Stimulated activated CD8-positive, alpha-beta memory T cell treated with anti-CD3 and anti-CD28 coated beads, Interleukin-2, amount 100 ng/mL, for 48 hours (primary cell): ENCODE measurements around the gene PROSER2.

Experiments
- DNase-seq, 2 donors: peaks; one replicate each; pipeline ENCODE4 v3.0.0-alpha.2; 2020; ENCODE audit warnings: low read depth in 2 of 2

PROSER2 gene

GRCh38 chr10:11804336-11804735, 18.8 kb upstream of the PROSER2 start:
- no peak for DNase-seq

DNA sequence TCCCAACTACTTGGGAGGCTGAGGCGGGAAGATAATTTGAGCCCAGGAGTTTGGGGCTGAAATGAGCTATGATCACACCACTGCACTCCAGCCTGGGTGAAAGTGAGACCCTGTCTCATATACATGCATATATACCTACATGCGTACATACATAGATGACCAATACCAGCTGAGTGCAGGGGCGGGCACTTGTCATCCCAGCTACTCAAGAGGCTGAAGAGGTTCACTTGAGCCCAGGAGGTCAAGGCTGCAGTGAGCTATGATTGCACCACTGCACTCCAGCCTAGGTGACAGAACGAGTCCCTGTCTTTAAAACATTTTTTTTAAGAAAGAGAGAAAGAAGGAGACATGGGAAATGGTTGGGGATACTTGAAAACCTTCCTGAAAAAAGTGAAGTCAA, 17.4 kb upstream of the PROSER2 start:
- no peak for DNase-seq

GRCh38 chr10:11806706-11807105, 16.4 kb upstream of the PROSER2 start:
- DNase-seq = no peak

DNA sequence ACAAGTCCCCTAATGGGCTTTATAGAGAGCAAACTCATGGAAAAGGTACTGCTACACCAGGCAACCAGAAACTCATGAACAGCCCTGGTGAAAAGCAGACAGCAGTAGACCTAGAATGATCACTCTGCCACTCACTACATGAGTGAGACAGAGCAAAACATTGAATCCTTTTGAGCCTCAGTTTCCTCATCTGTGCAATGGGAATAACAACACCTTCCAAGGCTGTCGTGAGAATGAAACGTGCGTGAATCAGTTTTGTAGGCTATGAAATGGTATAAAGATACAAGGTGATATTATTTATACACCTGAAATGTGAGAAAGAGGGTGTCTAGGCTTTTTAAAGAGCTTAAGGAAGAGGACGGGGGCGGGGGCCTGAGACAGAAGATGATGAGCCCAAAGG, 14.3 kb upstream of the PROSER2 start:
- no peak for DNase-seq

DNA sequence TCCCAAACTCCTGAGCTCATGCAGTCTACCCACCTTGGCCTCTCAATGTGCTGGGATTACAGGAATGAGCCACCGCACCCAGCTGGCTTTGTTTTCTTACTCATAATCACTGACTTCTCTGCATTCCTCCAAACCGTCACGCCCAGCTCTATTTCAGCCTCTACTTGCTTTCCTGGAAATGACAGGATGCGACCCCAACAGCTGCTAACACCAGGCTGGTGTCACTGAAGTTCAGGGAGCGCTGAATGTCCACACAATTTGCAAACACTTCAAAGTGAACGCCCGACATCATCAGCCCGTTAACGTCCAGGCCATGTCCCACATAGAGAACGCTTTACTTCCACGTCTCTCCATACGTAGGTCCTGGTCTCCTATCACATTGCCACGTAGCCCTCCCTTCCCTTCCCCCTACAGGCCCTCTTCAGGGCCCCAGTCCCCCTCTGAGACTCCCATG, 12.8 kb upstream of the PROSER2 start:
- DNase-seq = no peak

DNA sequence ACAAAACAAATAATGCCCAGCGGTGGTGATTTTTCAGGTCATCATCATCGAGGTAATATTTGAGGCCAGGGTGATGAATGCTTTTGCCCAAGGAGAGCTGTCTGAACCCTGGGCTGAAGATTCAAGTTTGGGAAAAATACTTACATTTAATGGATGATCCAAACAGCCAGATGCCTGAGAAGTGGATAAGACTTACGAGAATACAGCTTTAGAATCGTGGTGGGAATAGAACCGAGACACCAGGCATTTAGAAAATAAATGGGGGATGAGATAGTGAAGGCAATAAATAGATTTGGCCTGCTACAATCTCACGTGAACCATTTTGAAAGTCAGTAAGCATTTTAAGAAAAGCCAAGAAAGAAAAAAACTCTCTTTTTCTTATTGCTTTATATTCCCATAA, 12.2 kb upstream of the PROSER2 start:
- DNase-seq = no peak

GRCh38 chr10:11813177-11813576, 10.0 kb upstream of the PROSER2 start:
- DNase-seq = no peak

GRCh38 chr10:11813855-11814567, 9.1 kb upstream of the PROSER2 start:
- DNase-seq = no peak

DNA sequence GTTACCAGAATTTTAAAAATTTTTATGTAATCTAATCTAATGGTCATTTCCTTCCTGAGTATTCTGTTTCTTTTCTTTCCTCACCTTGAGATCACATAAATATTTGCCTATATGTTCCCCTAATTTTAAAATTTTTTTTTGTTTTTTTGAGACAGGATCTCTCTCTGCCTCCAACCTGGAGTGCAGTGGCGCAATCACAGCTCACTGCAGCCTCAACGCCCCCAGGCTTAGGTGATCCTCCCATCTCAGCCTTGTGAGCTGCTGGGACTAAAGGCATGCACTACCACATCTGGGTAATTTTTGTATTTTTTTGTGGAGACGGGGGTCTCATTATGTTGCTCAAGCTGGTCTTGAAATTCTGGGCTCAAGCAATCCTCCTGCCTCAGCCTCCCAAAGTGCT, 4.1 kb upstream of the PROSER2 start:
- no peak for DNase-seq

DNA sequence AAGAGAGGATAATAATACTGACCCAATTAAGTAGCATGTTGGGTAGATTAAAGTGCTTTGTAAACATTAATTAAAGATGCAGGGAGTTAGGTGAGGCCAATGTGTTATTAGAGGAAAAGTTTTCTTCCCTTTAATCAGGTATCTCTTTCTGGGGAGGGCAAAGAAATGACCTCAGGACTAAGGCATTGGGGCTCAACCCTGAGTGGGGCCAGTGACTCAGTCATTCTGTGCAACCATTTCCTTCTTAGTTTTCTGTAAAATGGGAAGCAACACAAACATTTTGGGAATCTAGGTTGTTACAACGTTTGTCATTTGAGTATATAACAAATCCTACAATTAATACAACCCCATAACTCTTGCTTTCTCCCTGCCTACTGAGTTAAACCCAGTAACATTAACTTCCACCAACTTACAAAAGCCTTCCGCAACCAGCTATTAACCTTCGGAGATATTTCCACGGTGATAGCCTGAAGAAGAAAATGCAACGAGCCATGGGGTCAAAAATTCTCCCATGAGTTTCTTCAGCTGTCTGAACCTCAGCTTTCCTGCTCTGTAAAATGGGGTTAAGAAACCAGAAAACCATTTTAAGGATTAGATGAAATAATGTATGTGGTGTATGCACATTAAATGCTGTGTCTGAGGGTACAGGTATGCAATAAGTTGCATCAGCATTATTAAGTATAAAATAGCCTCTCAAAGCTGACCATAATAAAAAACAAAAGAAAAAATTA, 965 bp upstream of the PROSER2 start:
- no peak for DNase-seq

- DNase-seq = no peak
Measured at GRCh38 chr10:11822809-11823121, 391 bp upstream of the PROSER2 start.

DNA sequence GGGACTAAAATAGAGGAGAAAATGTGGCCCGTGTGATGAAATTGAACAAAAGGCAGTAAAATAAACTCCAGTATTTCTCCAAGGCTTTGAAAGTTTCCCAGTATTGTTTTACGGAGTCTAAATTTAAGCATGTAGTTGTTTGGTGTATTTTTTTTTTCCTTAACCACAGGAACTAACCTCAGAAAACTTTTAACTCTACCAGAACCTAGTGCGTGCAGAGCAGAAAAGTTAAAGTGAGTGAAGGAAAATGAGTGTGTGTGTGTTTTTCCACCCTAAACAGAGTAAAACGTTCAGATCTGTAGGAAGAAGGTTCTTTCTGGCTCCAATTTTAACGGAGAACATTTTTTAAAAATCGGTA, 812 bp downstream of the PROSER2 start:
- DNase-seq = no peak

- DNase-seq = no peak
Measured at GRCh38 chr10:11824376-11824775, 1.2 kb downstream of the PROSER2 start.

- DNase-seq = no peak
Measured at GRCh38 chr10:11824825-11825224, 1.7 kb downstream of the PROSER2 start.

DNA sequence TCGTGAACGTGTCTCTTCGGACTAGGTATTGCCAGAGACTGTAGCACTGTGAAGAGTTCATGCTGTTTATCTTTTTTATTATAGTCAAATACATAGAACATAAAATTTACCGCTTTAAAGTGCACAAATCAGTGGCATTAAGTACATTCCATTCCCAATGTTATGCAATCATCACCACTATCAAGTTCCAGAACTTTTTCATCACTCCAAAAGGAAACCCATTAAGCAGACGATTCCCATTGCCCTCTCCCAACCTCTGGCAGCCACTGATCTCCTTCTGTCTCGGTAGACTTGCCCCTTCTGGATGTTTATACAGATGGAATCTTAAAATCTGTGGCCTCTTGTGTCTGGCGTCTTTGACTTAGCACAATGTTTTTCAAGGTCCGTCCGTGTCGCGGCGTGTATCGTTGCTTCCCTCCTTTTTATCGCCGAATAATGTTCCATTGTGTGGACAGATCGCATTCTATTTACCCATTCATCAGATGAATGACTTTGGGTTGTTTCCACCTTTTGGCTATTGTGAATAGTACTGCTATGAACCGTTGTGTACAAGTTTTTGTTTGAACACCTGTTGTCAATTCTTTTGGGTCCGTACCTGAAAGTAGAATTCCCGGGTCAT, 2.7 kb downstream of the PROSER2 start:
- no peak for DNase-seq

GRCh38 chr10:11827006-11827405, 3.9 kb downstream of the PROSER2 start:
- no peak for DNase-seq

- no peak for DNase-seq
Measured at GRCh38 chr10:11827414-11827813, 4.3 kb downstream of the PROSER2 start.

- no peak for DNase-seq
Measured at GRCh38 chr10:11828682-11829284, 5.6 kb downstream of the PROSER2 start.

DNA sequence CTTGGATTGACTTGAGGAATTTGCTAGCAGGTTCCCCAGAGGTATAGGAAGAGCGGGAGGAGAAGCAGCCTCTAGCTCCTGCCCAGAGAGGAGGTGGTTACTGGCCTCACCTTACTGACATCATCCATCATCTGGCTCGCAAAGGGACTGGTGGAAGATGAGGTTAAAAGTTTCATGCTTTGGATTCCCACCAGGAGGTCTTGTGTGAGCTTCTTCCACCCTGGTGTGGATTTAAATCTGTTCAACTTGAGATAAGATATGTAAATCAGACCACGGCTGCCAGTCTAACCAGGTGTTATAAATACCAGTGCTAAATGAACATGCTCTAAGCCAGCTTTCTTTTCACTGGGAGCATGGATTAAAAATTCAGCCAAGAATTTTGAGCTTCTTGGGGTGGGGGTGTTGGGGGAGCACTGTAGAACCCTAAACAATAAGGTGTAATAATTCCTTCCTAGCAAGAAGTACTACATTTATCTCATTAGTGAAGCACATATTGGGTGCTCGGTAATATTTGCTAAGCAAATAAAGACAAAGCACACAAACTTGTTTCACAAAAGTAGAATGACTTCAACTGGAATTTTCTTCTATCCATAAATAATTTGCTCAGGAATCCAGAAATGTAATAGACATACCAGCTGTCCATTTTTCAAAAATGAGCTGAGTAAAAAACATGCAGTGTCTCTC, 7.8 kb downstream of the PROSER2 start:
- no peak for DNase-seq

- no peak for DNase-seq
Measured at GRCh38 chr10:11831520-11831951, 8.4 kb downstream of the PROSER2 start.

- no peak for DNase-seq
Measured at GRCh38 chr10:11832042-11832441, 8.9 kb downstream of the PROSER2 start.

DNA sequence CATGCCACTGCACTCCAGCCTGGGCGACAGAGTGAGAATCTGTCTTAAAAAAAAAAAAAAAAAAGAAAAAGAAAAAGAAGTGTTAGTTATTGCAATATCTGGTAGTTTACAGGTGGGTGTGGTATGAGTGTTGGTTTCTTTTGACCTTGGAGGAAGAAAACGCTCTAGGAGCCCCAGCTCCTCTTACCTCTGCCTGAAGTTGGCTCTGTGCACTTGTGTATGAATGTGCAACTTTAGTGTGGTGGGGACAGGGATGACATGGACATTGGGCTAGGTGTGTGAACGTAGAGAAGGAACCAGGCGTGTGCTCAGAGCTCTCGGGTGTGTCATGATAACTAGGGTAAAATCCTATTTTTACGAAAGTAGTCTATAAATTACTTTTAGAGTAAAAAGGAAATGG, 11.9 kb downstream of the PROSER2 start:
- no peak for DNase-seq
